GM23248 (cell line): ENCODE measurements around the gene SLAIN2.

Source experiments
- EZH2 ChIP-seq: fragments of 200-600 bp; sonication (generic); IDR thresholded peaks from 2 replicates; pipeline ENCODE4 v1.6.1; 2018; ENCODE audit warnings: antibody characterized with exemption, mild to moderate bottlenecking; ENCODE audit not compliant: insufficient read depth, poor library complexity, severe bottlenecking
- EZH2phosphoT487 ChIP-seq: fragments of 200-600 bp; sonication (generic); IDR thresholded peaks from 2 replicates; pipeline ENCODE4 v1.6.1; 2018; ENCODE audit warnings: antibody characterized with exemption, moderate library complexity, mild to moderate bottlenecking, low read depth; ENCODE audit not compliant: insufficient read depth

DNA sequence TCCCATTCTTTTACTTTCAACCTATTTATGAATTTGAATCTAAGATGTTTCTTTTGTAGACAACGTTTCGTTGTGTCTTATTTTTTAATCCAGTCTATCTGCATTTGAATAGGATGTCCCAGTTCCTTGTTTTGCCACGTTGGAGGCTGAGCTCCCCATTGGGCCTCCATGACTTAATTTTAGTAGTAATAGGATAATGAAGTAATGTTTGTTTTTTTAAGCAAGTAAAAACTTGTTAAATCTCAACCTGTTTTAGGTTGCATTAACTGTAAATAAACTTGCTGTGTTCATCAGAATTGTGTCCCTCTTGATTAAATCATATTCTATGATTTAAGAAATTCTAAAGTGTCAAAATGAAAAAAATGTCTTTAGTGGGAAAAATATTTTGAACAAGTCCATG lies 25.3 kb downstream of the SLAIN2 start:
- TF ChIP-seq EZH2phosphoT487: no peak
- no peak for TF ChIP-seq EZH2
